Neutrophil (primary cell): ENCODE measurements around the gene MED28.

Source experiments
- H3K27ac ChIP-seq: fragments of 200-600 bp; sonication (generic); 2 replicates; pipeline ENCODE4 v1.5.1; 2016; ENCODE audit warnings: mild to moderate bottlenecking, moderate library complexity
- H3K27me3 ChIP-seq: fragments of 200-600 bp; sonication (generic); 2 replicates; pipeline ENCODE4 v1.6.0; 2016; ENCODE audit warnings: mild to moderate bottlenecking
- H3K36me3 ChIP-seq: fragments of 200-600 bp; sonication (generic); 2 replicates; pipeline ENCODE4 v1.5.1; 2017
- H3K4me1 ChIP-seq, 2 experiments: fragments of 200-600 bp in 1 of 2; sonication (generic) in 1 of 2; 1 replicate in 1 of 2; 2 replicates in 1 of 2; pipeline versions ENCODE4 v1.5.1 to v1.6.1; 2013 to 2016; ENCODE audit warnings: low read depth in 1 of 2, low read length in 1 of 2, mild to moderate bottlenecking in 1 of 2, moderate library complexity in 1 of 2; ENCODE audit not compliant: control insufficient read depth in 1 of 2, insufficient read depth in 1 of 2
- H3K4me3 ChIP-seq, 2 experiments: fragments of 200-600 bp in 1 of 2; sonication (generic) in 1 of 2; 1 replicate in 1 of 2; 2 replicates in 1 of 2; pipeline ENCODE4 v1.5.1; 2013 to 2016; ENCODE audit warnings: low read depth in 1 of 2, low read length in 1 of 2, mild to moderate bottlenecking in 1 of 2, moderate library complexity in 1 of 2
- H3K9me3 ChIP-seq: fragments of 200-600 bp; sonication (generic); 2 replicates; pipeline ENCODE4 v1.5.1; 2016
- TF ChIP-seq, protein P1 (sequence below): fragments of 200-600 bp; sonication (generic); IDR thresholded peaks from 2 replicates; pipeline ENCODE4 v1.5.1; 2016; ENCODE audit warnings: antibody characterized with exemption

The MED28 gene

DNA sequence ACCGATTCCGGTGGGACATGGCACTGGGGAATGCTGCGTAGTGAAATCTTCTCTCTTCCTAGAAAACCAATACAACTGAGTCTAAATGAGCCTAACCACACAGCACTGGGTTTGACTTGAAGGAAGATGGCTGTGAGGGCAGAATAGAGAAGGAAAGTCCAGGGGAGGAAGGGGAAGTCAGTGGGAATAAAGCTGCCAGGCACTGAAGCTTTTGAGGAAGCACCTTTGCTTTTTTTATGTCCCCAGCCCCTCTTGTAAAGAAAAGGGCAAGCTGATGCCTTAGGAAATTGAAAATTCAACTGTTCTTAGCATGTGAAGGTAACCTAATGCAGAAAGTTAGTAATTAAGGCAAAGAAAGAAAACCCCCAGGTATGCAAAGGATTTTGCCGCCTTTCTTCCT, 20.6 kb downstream of the MED28 start:
- TF ChIP-seq, protein P1, sequence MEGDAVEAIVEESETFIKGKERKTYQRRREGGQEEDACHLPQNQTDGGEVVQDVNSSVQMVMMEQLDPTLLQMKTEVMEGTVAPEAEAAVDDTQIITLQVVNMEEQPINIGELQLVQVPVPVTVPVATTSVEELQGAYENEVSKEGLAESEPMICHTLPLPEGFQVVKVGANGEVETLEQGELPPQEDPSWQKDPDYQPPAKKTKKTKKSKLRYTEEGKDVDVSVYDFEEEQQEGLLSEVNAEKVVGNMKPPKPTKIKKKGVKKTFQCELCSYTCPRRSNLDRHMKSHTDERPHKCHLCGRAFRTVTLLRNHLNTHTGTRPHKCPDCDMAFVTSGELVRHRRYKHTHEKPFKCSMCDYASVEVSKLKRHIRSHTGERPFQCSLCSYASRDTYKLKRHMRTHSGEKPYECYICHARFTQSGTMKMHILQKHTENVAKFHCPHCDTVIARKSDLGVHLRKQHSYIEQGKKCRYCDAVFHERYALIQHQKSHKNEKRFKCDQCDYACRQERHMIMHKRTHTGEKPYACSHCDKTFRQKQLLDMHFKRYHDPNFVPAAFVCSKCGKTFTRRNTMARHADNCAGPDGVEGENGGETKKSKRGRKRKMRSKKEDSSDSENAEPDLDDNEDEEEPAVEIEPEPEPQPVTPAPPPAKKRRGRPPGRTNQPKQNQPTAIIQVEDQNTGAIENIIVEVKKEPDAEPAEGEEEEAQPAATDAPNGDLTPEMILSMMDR = no peak
- no peaks in the 10 kb centered on the region for H3K27me3 ChIP-seq
- H3K4me3 ChIP-seq = no peak overlapping the region
- H3K27ac ChIP-seq = peak overlapping the region; percentile 26
- no peaks in the 10 kb centered on the region for H3K4me1 ChIP-seq
- peaks cover 89% of the 10 kb centered on the region for H3K36me3 ChIP-seq
- H3K9me3 ChIP-seq = no peaks in the 10 kb centered on the region

DNA sequence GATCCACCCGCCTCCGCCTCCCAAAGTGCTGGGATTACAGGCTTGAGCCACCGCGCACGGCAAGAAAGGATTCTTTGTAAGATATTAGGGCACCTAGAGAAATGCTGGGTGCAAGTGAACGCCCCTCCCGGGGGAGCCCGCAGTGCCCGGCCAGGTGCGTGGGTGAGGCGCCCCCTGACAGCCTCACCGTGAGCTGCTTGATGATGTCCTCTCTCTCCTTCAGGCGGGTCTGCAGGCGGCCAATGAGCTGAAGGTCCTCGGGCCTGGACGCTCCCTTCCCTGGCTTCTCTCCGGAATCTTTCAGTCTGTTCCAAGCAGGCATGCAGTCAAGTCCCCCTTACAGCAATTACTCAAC, 21.9 kb downstream of the MED28 start:
- Histone ChIP-seq H3K4me3 (no peak overlapping the region), H3K27ac (no peak overlapping the region), H3K27me3 (no peaks in the 10 kb centered on the region), H3K9me3 (no peaks in the 10 kb centered on the region), H3K36me3 (peaks cover 77% of the 10 kb centered on the region), H3K4me1 (no peaks in the 10 kb centered on the region)
- TF ChIP-seq, protein P1 = no peak

DNA sequence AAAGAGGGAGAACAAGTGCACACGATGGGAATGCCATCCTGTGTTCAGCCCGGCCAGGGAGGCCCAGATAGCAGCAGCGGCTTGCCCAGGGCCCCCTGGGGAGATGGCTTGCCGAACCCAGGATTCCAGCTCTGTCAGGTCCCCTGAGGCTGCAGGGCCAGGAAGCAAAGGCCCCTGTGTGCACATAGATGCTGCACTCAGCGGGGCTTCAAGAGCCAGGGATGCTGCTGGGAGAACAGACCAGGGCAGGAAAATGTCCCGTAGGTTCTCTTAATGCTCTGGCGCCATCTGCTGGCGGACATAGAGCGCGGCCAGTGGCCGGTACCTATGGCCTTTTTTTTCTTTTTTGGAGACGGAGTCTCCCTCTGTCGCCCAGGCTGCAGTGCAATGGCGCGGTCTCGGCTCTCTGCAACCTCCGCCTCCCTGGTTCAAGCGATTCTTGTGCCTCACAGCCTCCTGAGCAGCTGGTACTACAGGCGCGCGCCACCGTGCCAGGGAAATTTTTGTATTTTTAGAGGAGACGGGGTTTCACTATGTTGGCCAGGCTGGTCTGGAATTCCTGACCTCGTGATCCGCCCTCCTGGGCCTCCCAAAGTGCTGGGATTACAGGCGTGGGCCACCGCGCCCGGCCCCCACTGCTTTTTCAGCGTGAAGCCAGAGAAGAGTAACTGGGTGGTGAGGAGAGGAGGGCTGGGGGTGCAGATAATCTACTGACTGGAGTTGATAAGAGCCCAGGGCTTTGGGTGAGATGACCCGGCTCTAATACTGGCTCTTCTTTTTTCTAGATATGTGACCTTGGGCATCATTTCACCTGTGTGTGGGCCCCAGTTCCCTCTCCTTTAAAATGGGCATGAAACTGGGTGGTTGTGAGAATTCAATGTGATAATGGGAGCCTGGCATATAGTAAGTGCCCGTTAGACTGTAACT, 22.5 kb downstream of the MED28 start:
- Histone ChIP-seq H3K4me3 (no peak overlapping the region), H3K36me3 (peaks cover 70% of the 10 kb centered on the region), H3K9me3 (no peaks in the 10 kb centered on the region), H3K27ac (no peak overlapping the region), H3K27me3 (peaks cover 2% of the 10 kb centered on the region), H3K4me1 (no peaks in the 10 kb centered on the region)
- TF ChIP-seq, protein P1 = peak; percentile 51

DNA sequence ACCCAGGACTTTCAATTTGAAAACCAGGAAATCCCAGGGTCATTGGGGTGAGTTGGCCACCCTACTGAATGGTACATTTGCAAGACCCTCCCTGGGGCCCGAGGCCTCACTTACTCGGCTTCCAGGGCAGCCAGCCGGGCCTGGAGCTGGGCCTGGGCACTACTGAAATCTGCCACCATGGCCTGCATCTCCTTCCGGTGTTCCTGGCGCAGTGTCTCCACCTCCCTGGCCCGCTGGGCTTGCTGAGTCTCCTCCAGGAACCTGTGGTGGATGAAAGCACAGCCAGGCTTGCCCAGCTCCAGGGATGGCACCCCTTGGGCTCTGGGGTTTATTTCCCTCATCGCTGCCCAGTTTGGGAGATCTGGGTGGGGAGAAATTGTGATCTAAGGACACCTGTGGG, 24.7 kb downstream of the MED28 start:
- H3K4me1 ChIP-seq = no peaks in the 10 kb centered on the region
- H3K9me3 ChIP-seq = no peaks in the 10 kb centered on the region
- TF ChIP-seq, protein P1 = no peak
- H3K36me3 ChIP-seq = peaks cover 53% of the 10 kb centered on the region
- no peak overlapping the region for H3K4me3 ChIP-seq
- no peak overlapping the region for H3K27ac ChIP-seq
- H3K27me3 ChIP-seq = peaks cover 4% of the 10 kb centered on the region

DNA sequence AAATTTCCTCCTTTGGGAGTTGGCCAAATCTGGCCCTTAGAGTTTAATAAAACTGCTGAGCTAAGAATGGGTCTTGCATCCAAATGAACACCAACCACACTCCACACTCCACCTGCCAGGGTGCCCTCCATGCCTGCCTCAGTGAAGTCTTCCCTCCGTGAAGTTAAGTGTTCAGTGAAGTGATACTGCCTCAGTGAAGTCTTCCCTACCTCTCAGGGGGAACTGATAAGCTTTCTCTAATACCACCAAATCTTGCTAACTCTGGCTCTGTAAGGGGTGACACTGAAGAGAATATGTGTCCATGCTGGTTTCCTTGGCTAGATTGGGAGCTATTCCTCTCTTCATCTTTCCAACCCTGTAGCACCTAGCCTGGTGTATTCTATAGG, 27.9 kb downstream of the MED28 start:
- H3K9me3 ChIP-seq = no peaks in the 10 kb centered on the region
- TF ChIP-seq, protein P1 = no peak
- H3K27ac ChIP-seq = no peak overlapping the region
- H3K4me1 ChIP-seq = no peaks in the 10 kb centered on the region
- no peak overlapping the region for H3K4me3 ChIP-seq
- H3K36me3 ChIP-seq = peaks cover 23% of the 10 kb centered on the region
- peaks cover 4% of the 10 kb centered on the region for H3K27me3 ChIP-seq
